GM12892 (cell line): ENCODE results near the gene SNPH.

Experiments used
- POLR2A ChIP-seq: IDR thresholded peaks from 2 replicates; pipeline ENCODE4 v1.6.1; 2011; ENCODE audit warnings: low read depth, low read length, control low read depth
- POLR2AphosphoS5 ChIP-seq: IDR thresholded peaks from 2 replicates; pipeline ENCODE4 v1.6.1; 2011; ENCODE audit warnings: low read depth, low read length, control low read depth
- TAF1 ChIP-seq: IDR thresholded peaks from 2 replicates; pipeline ENCODE4 v1.6.1; 2011; ENCODE audit warnings: low read depth, mild to moderate bottlenecking, control low read depth, low read length, borderline replicate concordance

DNA sequence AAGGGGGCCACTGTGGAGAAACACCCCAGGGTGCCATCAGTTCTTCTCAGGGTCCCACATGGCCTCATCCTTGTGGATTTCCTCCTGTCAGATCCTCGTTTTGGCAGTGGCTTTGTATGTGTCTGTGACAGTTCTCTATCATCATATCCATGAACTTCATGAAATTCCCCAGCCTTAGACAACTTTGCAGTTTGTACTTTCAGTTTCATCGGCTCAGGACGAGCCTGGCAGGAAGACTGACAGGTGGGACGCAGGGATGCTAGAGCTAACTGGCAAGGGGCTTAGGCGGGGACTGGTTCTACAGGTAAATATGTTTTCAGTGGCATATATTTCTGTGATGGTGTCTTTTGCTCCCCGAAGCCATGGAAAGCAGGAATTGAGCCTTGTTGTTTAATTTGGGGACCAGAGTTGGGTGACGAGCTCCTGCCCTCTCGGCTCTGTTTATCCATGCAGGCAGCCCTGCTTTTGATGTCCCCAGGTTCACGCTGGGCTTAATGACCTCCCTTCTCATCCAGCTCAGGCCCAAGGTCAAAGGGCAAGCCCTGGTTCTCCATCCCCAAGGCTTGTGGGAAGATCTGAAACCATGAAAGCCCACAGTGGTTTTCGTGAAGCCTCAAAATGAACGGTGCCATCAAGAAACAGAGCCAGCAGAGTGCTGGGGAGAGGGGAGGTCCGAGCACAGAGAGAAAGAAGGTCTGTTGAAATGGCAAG is 51.6 kb downstream of the SNPH start:
- TF ChIP-seq POLR2A (no peak), POLR2AphosphoS5 (no peak), TAF1 (no peak)
